Prostate gland (tissue), 2 donors: Measurements from ENCODE around the gene RNF43. TPM values are rescaled to one million over a fixed set of nuclear protein-coding genes. Genes with fewer than 3 reads are reported as not detected.

Experiments
- DNase-seq: peaks from one replicate; pipeline ENCODE4 v3.0.0-alpha.2; 2019; ENCODE audit warnings: low spot score
- H3K27ac ChIP-seq, 2 donors: fragments of 200-600 bp; sonication (generic); 2 replicates each; pipeline ENCODE4 v1.5.1; 2017 to 2019
- H3K27me3 ChIP-seq: fragments of 200-600 bp; sonication (generic); replicated peaks from 2 replicates; pipeline ENCODE4 v1.5.1; 2019; ENCODE audit not compliant: insufficient read depth
- H3K36me3 ChIP-seq, 2 donors: fragments of 200-600 bp; sonication (generic); 1 replicate in 1 of 2; 2 replicates in 1 of 2; pipeline versions ENCODE4 v1.5.1 to v1.8.1; 2017 to 2019
- H3K4me1 ChIP-seq: fragments of 200-600 bp; sonication (generic); replicated peaks from 2 replicates; pipeline ENCODE4 v1.5.1; 2019
- H3K4me3 ChIP-seq, 2 donors: fragments of 200-600 bp; sonication (generic); 2 replicates each; pipeline ENCODE4 v1.5.1; 2017 to 2019
- H3K9me3 ChIP-seq: fragments of 200-600 bp; sonication (generic); 2 replicates; pipeline ENCODE4 v1.5.1; 2017
- POLR2A ChIP-seq: fragments of 450-650 bp; IDR thresholded peaks from one replicate; pipeline ENCODE4 v1.6.1; 2016; ENCODE audit warnings: antibody characterized with exemption, mild to moderate bottlenecking
- POLR2AphosphoS5 ChIP-seq: sonication (generic); formaldehyde crosslinking; IDR thresholded peaks from one replicate; pipeline ENCODE4 v1.6.1; 2017; ENCODE audit warnings: antibody characterized with exemption
- WGBS: methylation state at CpG from one replicate; pipeline ENCODE4 v1.1.5; 2018; 5-methylcytosine and 5-hydroxymethylcytosine counted together
- intact Hi-C: fragments of 100-400 bp; cut with DNase I; formaldehyde crosslinking; loops from one replicate; pipeline ENCODE4 v1.14.2; 2022
- total RNA-seq, 2 donors: library from RNA; depleted of rRNA; stranded (reverse); fragments of >200 nt; gene quantifications; one replicate each; pipeline ENCODE4 v1.1.0, GENCODE V29; 2016
- TF ChIP-seq, protein P1 (sequence below), 4 experiments: fragments of 200-600 bp in 2 of 4; fragments of 450-650 bp in 2 of 4; sonication (generic) in 2 of 4; IDR thresholded peaks; 1 replicate in 3 of 4; 2 replicates in 1 of 4; pipeline ENCODE4 v1.5.1; 2016 to 2019; ENCODE audit warnings: antibody characterized with exemption in 4 of 4, mild to moderate bottlenecking in 2 of 4, moderate library complexity in 2 of 4

RNF43 gene
- total RNA-seq, 2 donors from 2014 or later, result 29.3 to 31.9 TPM

DNA sequence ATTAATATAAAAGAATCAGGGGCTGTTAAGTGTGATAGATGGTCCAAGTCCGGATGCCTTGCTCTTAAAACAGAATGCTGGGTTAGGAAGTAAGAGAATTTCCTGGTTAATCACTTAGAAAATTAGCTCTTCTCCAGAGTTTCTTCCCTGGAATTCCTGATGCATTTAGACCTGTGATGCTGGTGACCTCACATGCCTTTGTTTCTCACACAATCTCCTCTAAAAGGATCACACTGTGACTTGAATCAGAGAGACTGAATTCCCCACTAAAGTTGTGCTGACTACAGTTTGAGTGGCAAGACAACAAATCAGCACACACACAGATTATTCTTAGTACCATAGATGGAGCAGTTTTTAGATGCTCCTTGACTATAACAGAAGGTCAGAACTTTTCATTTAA is 4.4 kb upstream of the RNF43 start:
- 76% methylated on average over 1 of the region's 1 CpG for WGBS
- H3K27me3 ChIP-seq, result no peaks in the 10 kb centered on the region
- no peaks in the 10 kb centered on the region for H3K36me3 ChIP-seq
- TF ChIP-seq, protein P1, sequence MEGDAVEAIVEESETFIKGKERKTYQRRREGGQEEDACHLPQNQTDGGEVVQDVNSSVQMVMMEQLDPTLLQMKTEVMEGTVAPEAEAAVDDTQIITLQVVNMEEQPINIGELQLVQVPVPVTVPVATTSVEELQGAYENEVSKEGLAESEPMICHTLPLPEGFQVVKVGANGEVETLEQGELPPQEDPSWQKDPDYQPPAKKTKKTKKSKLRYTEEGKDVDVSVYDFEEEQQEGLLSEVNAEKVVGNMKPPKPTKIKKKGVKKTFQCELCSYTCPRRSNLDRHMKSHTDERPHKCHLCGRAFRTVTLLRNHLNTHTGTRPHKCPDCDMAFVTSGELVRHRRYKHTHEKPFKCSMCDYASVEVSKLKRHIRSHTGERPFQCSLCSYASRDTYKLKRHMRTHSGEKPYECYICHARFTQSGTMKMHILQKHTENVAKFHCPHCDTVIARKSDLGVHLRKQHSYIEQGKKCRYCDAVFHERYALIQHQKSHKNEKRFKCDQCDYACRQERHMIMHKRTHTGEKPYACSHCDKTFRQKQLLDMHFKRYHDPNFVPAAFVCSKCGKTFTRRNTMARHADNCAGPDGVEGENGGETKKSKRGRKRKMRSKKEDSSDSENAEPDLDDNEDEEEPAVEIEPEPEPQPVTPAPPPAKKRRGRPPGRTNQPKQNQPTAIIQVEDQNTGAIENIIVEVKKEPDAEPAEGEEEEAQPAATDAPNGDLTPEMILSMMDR (IDR thresholded peaks at IDR 0.05), result no peak
- TF ChIP-seq POLR2AphosphoS5, result no peak
- TF ChIP-seq POLR2A, result no peak
- no peak for DNase-seq
- no peaks in the 10 kb centered on the region for H3K9me3 ChIP-seq
- no peak overlapping the region for H3K27ac ChIP-seq
- intact Hi-C loops, result no loop called here
- H3K4me1 ChIP-seq, result no peaks in the 10 kb centered on the region
- H3K4me3 ChIP-seq, result no peak overlapping the region

DNA sequence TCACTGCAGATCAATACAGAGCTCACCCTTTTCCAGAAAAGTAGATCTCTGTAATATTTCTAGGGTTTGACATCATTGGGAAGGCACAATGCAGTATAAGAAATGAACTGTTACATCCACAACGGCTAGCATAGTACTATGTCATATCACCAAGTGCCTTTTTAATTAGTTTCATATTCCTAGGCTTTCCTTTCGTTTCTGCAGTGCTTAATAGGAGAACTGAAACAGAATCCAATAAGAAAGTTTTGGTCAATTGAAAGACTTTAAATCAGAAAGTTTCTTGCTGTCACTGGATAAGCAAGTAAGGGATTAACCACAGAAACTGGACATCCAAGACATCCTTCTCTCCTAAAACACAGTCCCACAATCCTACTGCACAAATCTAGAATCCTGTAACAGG is 3.5 kb upstream of the RNF43 start:
- no peaks in the 10 kb centered on the region for H3K36me3 ChIP-seq
- TF ChIP-seq POLR2AphosphoS5 (no peak), POLR2A (no peak)
- TF ChIP-seq, protein P1 (IDR thresholded peaks at IDR 0.05), result no peak
- no peaks in the 10 kb centered on the region for H3K9me3 ChIP-seq
- intact Hi-C loops, result no loop called here
- no peak overlapping the region for H3K27ac ChIP-seq
- DNase-seq, result no peak
- no peak overlapping the region for H3K4me3 ChIP-seq
- H3K4me1 ChIP-seq, result no peaks in the 10 kb centered on the region
- 73% methylated on average over 2 of the region's 2 CpGs for WGBS
- no peaks in the 10 kb centered on the region for H3K27me3 ChIP-seq

DNA sequence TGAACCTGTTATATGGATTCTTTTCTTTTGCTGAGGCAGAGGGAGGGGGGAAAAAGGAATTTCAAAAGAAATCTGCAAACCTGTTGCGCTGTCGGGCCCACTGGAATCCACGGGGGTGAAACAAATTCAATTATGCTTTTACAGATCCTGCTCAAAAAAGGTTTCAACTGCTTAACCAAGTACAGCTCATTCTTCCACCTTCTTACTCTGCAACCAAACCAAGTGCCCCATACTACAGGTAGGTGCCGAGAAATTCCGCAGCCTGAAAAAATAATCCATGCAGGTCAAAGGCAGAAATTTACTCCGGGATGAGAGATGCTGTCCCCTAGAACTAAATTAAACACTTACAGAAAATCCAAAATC is 416 bp downstream of the RNF43 start:
- intact Hi-C loops, result loop anchor here (5.0 kb wide), 3 partner anchors 65 to 170 kb away; partner anchors contain the start of gene SUPT4H1
- no peak for DNase-seq
- Histone ChIP-seq H3K36me3 (no peaks in the 10 kb centered on the region), H3K27me3 (no peaks in the 10 kb centered on the region), H3K4me3 (peak overlapping the region; percentile 37 to 40), H3K27ac (peak overlapping the region; percentile 81 to 84), H3K9me3 (no peaks in the 10 kb centered on the region), H3K4me1 (no peaks in the 10 kb centered on the region)
- 24% methylated on average over 6 of the region's 6 CpGs for WGBS
- TF ChIP-seq POLR2AphosphoS5, result no peak
- TF ChIP-seq, protein P1 (IDR thresholded peaks at IDR 0.05), result no peak
- TF ChIP-seq POLR2A, result no peak

DNA sequence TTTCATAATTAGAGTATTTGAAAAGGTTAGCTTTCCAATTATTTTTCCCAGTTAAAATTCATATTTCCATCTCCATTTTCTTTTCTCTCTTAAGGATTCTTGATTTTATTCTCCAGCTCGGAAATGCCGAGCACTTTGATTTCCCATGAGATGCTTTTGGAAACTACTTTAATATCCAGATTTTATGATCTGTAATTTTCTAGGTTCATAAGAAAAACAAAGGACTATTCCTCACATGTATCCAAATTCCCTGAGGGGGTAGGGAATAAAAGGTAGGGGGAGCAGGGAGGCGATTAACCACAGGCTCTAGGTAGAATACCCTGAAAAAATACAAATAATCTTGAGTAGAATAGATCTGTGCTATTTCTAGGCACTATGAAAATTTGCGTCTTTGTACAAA is 938 bp downstream of the RNF43 start:
- no peak for TF ChIP-seq POLR2AphosphoS5
- no peak for TF ChIP-seq POLR2A
- TF ChIP-seq, protein P1 (IDR thresholded peaks at IDR 0.05), result no peak
- WGBS, result 32% methylated on average over 4 of the region's 4 CpGs
- no peaks in the 10 kb centered on the region for H3K27me3 ChIP-seq
- no peak for DNase-seq
- H3K27ac ChIP-seq, result peak overlapping the region; percentile 81 to 84
- H3K4me3 ChIP-seq, result peak overlapping the region; percentile 37 to 40
- H3K9me3 ChIP-seq, result no peaks in the 10 kb centered on the region
- no peaks in the 10 kb centered on the region for H3K4me1 ChIP-seq
- no peaks in the 10 kb centered on the region for H3K36me3 ChIP-seq
- intact Hi-C loops, result loop anchor here (5.0 kb wide), 3 partner anchors 64 to 169 kb away; partner anchors contain the start of gene SUPT4H1

DNA sequence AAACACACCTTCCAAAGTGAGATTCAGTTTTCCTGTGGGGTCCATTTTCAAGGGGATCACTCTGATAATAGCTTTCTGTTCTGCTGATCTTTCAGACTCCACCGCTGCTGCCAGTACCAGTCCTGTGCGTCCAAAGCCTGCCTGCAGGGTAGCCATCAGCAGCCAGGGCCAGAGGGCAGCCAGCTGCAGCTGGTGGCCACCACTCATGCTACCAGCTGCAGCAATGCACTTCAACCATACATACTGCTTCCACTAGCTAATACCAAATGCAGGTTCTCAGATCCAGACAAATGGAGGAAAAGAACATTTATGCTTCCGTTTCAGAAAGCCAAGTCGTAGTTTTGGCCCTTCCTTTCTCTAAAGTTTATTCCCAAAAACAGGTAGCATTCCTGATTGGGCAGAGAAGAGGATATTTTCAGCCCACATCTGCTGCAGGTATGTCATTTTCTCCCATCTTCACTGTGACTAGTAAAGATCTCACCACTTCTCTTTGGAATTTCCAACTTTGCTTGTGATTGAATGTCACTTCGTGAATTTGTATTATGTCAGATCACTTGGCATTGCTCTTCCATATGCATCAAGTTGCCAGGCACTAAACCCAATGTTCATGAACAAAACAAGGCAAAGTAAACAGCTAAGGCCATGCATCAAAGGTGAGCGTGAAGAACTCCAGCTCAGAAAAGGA is 1.8 kb downstream of the RNF43 start:
- H3K27ac ChIP-seq, result peak overlapping the region; percentile 81 to 84

More for the DNA sequence above, 1.8 kb downstream of the RNF43 start:
- Histone ChIP-seq H3K4me3 (peak overlapping the region; percentile 37 to 40), H3K4me1 (no peaks in the 10 kb centered on the region), H3K9me3 (no peaks in the 10 kb centered on the region), H3K27me3 (no peaks in the 10 kb centered on the region), H3K36me3 (no peaks in the 10 kb centered on the region)
- WGBS, result 51% methylated on average over 6 of the region's 6 CpGs
- no peak for TF ChIP-seq POLR2A
- TF ChIP-seq, protein P1 (IDR thresholded peaks at IDR 0.05), result peak in 2 of 4 experiments; percentile 28 to 33
- no peak for TF ChIP-seq POLR2AphosphoS5
- intact Hi-C loops, result loop anchor here (5.0 kb wide), 3 partner anchors 63 to 168 kb away; partner anchors contain the start of gene SUPT4H1
- peak; percentile 46 for DNase-seq
